HG02884 (cell line): ENCODE data around the gene TGM6.

Experiments
- ATAC-seq: cut with Tn5 transposase; IDR thresholded peaks from one replicate; pipeline ENCODE4 v1.9.1; 2021; ENCODE audit warnings: mild to moderate bottlenecking, moderate library complexity; ENCODE audit not compliant: unreplicated experiment

TGM6 gene

GRCh38 chr20:2380601-2381000 lies at the start of gene TGM6:
Gene TGM6, plus strand, starts transcription at chr20:2380901. Its CDS starts 68 bp downstream, at chr20:2380969.
- no peak for ATAC-seq

- no peak for ATAC-seq
These were observed 49.6 kb upstream of the TGM6 start for GRCh38 chr20:2331106-2331505.

GRCh38 chr20:2331901-2332565 lies 48.7 kb upstream of the TGM6 start:
- no peak for ATAC-seq

- ATAC-seq, result no peak
These were observed 48.0 kb upstream of the TGM6 start for GRCh38 chr20:2332711-2333110.

GRCh38 chr20:2333821-2334220 lies 46.9 kb upstream of the TGM6 start:
- no peak for ATAC-seq

- no peak for ATAC-seq
These were observed 45.4 kb upstream of the TGM6 start for GRCh38 chr20:2335096-2335870.

GRCh38 chr20:2336471-2336870 lies 44.2 kb upstream of the TGM6 start:
- ATAC-seq, result no peak

GRCh38 chr20:2337142-2337541 lies 43.6 kb upstream of the TGM6 start:
- ATAC-seq, result no peak

- ATAC-seq, result no peak
These were observed 42.2 kb upstream of the TGM6 start for GRCh38 chr20:2338411-2339066.

- no peak for ATAC-seq
These were observed 40.6 kb upstream of the TGM6 start for GRCh38 chr20:2340136-2340535.

GRCh38 chr20:2340823-2341222 lies 39.9 kb upstream of the TGM6 start:
- ATAC-seq, result no peak

- ATAC-seq, result no peak
These were observed 39.4 kb upstream of the TGM6 start for GRCh38 chr20:2341336-2341735.

- ATAC-seq, result no peak
These were observed 38.5 kb upstream of the TGM6 start for GRCh38 chr20:2342243-2342642.

GRCh38 chr20:2346188-2346587 lies 34.5 kb upstream of the TGM6 start:
- no peak for ATAC-seq

GRCh38 chr20:2348336-2348735 lies 32.4 kb upstream of the TGM6 start:
- ATAC-seq, result no peak

- ATAC-seq, result no peak
These were observed 30.9 kb upstream of the TGM6 start for GRCh38 chr20:2349801-2350200.

GRCh38 chr20:2350606-2351005 lies 30.1 kb upstream of the TGM6 start:
- no peak for ATAC-seq

GRCh38 chr20:2353231-2353630 lies 27.5 kb upstream of the TGM6 start:
- no peak for ATAC-seq

- no peak for ATAC-seq
These were observed 23.6 kb upstream of the TGM6 start for GRCh38 chr20:2357114-2357513.

- ATAC-seq, result no peak
These were observed 22.7 kb upstream of the TGM6 start for GRCh38 chr20:2358006-2358405.

- no peak for ATAC-seq
These were observed 19.6 kb upstream of the TGM6 start for GRCh38 chr20:2361035-2361593.

GRCh38 chr20:2363187-2363586 lies 17.5 kb upstream of the TGM6 start:
- no peak for ATAC-seq
